Tibial artery (tissue), 4 donors: ENCODE measurements around the gene PPP1R14C.

ENCODE experiments used
- DNase-seq, 2 donors: peaks; one replicate each; pipeline ENCODE4 v3.0.0-alpha.2; 2019
- H3K27ac ChIP-seq, 2 donors: fragments of 200-600 bp; sonication (generic) in 1 of 2; 1 replicate in 1 of 2; 2 replicates in 1 of 2; pipeline ENCODE4 v1.5.1; 2018 to 2019; ENCODE audit warnings: mild to moderate bottlenecking in 1 of 2
- H3K27me3 ChIP-seq, 2 donors: fragments of 200-600 bp; sonication (generic) in 1 of 2; one replicate each; pipeline versions ENCODE4 v1.5.1 to v1.6.0; 2016 to 2019
- H3K36me3 ChIP-seq, 3 donors: fragments of 200-600 bp; sonication (generic) in 2 of 3; one replicate each; pipeline ENCODE4 v1.5.1; 2016 to 2019; ENCODE audit warnings: mild to moderate bottlenecking in 2 of 3
- H3K4me1 ChIP-seq, 4 donors: fragments of 200-600 bp; sonication (generic) in 2 of 4; 1 replicate in 3 of 4; 2 replicates in 1 of 4; pipeline ENCODE4 v1.5.1; 2016 to 2019
- H3K4me3 ChIP-seq, 2 donors: fragments of 200-600 bp; sonication (generic) in 1 of 2; 1 replicate in 1 of 2; 2 replicates in 1 of 2; pipeline ENCODE4 v1.5.1; 2018 to 2019; ENCODE audit warnings: mild to moderate bottlenecking in 2 of 2
- H3K9me3 ChIP-seq, 3 donors: fragments of 200-600 bp; sonication (generic) in 1 of 3; one replicate each; pipeline ENCODE4 v1.5.1; 2016 to 2019
- CTCF ChIP-seq, 2 experiments: fragments of 200-600 bp in 1 of 2; fragments of 450-650 bp in 1 of 2; IDR thresholded peaks; one replicate each; pipeline ENCODE4 v1.5.1; 2017 to 2019; ENCODE audit warnings: antibody characterized with exemption in 2 of 2, mild to moderate bottlenecking in 1 of 2, moderate library complexity in 1 of 2
- intact Hi-C: fragments of 100-400 bp; cut with DNase I; formaldehyde crosslinking; loops from one replicate; pipeline ENCODE4 v1.15.0; 2023; ENCODE audit warnings: low total_unique reads

PPP1R14C gene

GRCh38 chr6:150202934-150203333 lies 60.1 kb downstream of the PPP1R14C start:
- peaks cover 0 to 8% of the 10 kb centered on the region in 2 donors for H3K27me3 ChIP-seq
- H3K36me3 ChIP-seq, result no peaks in the 10 kb centered on the region
- no peaks in the 10 kb centered on the region for H3K4me1 ChIP-seq
- intact Hi-C loops, result no loop called here
- no peak overlapping the region for H3K27ac ChIP-seq
- H3K4me3 ChIP-seq, result no peak overlapping the region
- no peak for TF ChIP-seq CTCF (IDR thresholded peaks at IDR 0.05)
- no peaks in the 10 kb centered on the region for H3K9me3 ChIP-seq
- no peak for DNase-seq

DNA sequence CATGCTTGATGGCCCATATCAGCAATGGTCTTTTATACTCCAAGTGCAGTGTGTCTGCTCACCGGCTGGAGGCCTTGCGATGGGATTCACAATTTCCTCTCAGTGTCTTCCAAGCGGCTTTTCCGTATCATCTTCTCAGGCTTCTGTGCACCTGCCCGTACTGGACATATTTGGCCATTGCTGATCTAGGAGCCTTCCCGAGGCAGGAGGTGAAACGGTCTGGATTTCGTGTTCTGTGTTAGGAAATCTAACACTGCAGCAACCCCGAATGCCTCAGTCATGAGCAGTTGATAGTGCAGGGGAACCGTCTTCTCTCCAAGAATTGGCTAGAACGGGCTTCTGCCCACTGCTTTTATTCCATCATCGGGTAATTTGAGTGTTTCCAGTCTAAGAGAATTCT lies 60.5 kb downstream of the PPP1R14C start:
- Histone ChIP-seq H3K36me3 (no peaks in the 10 kb centered on the region), H3K9me3 (no peaks in the 10 kb centered on the region), H3K4me3 (no peak overlapping the region), H3K27ac (no peak overlapping the region), H3K4me1 (no peaks in the 10 kb centered on the region), H3K27me3 (peaks cover 0 to 8% of the 10 kb centered on the region in 2 donors)
- no peak for DNase-seq
- intact Hi-C loops, result no loop called here
- no peak for TF ChIP-seq CTCF (IDR thresholded peaks at IDR 0.05)

GRCh38 chr6:150203871-150204545 lies 61.2 kb downstream of the PPP1R14C start:
- no peaks in the 10 kb centered on the region for H3K36me3 ChIP-seq
- DNase-seq, result no peak
- H3K27me3 ChIP-seq, result peaks cover 0 to 8% of the 10 kb centered on the region in 2 donors
- no peak overlapping the region for H3K27ac ChIP-seq
- no peak for TF ChIP-seq CTCF (IDR thresholded peaks at IDR 0.05)
- intact Hi-C loops, result no loop called here
- no peak overlapping the region for H3K4me3 ChIP-seq
- H3K4me1 ChIP-seq, result no peaks in the 10 kb centered on the region
- no peaks in the 10 kb centered on the region for H3K9me3 ChIP-seq

DNA sequence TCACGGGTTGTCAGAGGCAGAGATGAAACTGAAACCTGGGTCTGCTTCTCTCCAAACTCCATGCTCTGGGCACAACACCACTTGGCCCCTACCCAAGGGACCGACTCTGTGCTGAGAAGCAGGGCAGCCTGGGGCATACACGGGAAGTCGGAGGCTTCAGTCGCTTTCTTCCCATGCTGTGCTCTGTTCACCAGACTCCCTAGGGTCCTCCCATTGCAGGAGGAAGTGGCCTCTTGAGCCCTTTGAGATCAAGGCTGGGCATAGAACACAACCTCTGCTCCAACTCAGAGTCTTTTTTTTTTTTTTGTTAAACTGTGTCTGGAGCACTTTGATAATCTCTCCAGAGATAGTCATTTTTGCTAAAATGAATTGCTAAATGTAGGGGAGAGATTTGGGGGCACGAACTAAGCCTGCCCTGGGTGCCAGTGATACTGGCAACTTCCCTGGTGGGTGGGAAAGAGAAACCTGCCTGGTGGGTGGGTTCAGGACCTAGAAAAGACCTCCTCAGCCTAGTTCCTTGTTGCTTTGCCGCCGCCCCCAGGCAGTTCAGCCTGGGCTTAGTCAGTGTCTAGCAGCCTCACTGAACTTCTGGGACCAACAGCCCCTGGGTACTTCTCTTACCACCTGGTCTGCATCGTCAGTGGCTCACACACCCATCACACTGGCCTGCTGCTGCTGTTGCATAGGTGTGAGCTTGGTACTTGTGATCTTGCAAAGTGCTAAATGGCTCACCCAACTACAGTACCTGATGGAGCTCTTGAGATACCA lies 62.0 kb downstream of the PPP1R14C start:
- Histone ChIP-seq H3K27ac (no peak overlapping the region), H3K36me3 (no peaks in the 10 kb centered on the region), H3K27me3 (peaks cover 0 to 8% of the 10 kb centered on the region in 2 donors), H3K4me3 (no peak overlapping the region), H3K9me3 (no peaks in the 10 kb centered on the region), H3K4me1 (no peaks in the 10 kb centered on the region)
- DNase-seq, result no peak
- intact Hi-C loops, result no loop called here
- no peak for TF ChIP-seq CTCF (IDR thresholded peaks at IDR 0.05)

DNA sequence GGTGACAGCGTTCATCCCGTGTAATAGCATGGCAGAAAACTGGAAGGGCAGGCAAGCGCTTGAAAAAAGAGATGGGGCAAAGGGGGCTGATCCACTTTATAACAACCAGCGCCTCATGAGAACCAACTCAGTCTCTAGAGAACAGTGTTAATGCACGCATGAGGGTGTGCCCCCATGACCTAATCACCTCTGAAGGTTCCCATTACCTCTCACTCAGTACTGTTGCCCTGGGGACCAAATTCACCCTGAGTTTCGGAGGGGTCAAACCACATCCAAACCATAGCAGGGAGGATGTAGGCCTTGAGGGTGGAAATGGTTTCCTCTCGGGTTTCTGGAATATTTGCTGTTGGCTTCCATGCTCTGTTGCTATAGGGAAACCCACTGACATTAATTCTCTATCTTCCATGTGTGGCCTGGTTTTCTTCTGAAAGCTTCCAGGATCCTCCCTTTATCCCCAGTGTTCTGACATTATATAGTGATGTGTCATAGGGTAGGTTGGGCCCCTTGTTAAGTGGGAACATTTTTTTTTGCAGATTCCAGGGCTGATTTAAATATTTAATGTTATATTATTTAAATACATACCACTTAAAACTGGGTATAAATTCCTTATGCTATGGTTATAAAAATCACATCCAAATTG lies 65.2 kb downstream of the PPP1R14C start:
- intact Hi-C loops, result no loop called here

More for the DNA sequence above, 65.2 kb downstream of the PPP1R14C start:
- no peak for DNase-seq
- Histone ChIP-seq H3K27ac (no peak overlapping the region), H3K27me3 (peaks cover 0 to 11% of the 10 kb centered on the region in 2 donors), H3K36me3 (no peaks in the 10 kb centered on the region), H3K9me3 (no peaks in the 10 kb centered on the region), H3K4me3 (no peak overlapping the region), H3K4me1 (no peaks in the 10 kb centered on the region)
- TF ChIP-seq CTCF (IDR thresholded peaks at IDR 0.05), result no peak
